Muscle layer of duodenum (tissue), 2 donors: ENCODE results near the gene CCL7.
"Not testable (repeated sequence)": the region's sequence is repeated elsewhere in the genome, so short reads cannot be mapped to it uniquely, and the experiment has no call there.

Source experiments
- H3K27ac ChIP-seq: one replicate; pipeline ENCODE4 v1.7.0; 2013; ENCODE audit warnings: mild to moderate bottlenecking, low read length
- H3K27me3 ChIP-seq: one replicate; pipeline ENCODE4 v1.7.0; 2013; ENCODE audit warnings: low read depth, mild to moderate bottlenecking, control low read depth, low read length
- H3K36me3 ChIP-seq, 2 donors: one replicate each; pipeline ENCODE4 v1.7.0; 2013; ENCODE audit warnings: low read length in 2 of 2, control low read depth in 1 of 2, mild to moderate bottlenecking in 1 of 2; ENCODE audit not compliant: insufficient read depth in 2 of 2, control insufficient read depth in 1 of 2
- H3K4me1 ChIP-seq, 2 donors: one replicate each; pipeline ENCODE4 v1.7.0; 2013; ENCODE audit warnings: low read length in 2 of 2, mild to moderate bottlenecking in 2 of 2, control low read depth in 1 of 2, moderate library complexity in 1 of 2; ENCODE audit not compliant: insufficient read depth in 2 of 2, control insufficient read depth in 1 of 2
- H3K4me3 ChIP-seq, 2 donors: one replicate each; pipeline ENCODE4 v1.7.0; 2013; ENCODE audit warnings: low read length in 2 of 2, low read depth in 1 of 2, mild to moderate bottlenecking in 1 of 2
- H3K9me3 ChIP-seq, 2 donors: one replicate each; pipeline ENCODE4 v1.7.0; 2013; ENCODE audit warnings: low read length in 2 of 2, control low read depth in 1 of 2, mild to moderate bottlenecking in 1 of 2; ENCODE audit not compliant: control insufficient read depth in 1 of 2
- donor health status: healthy.

Gene CCL7

GRCh38 chr17:34269969-34270368 is at the start of gene CCL7:
TSS of gene CCL7 (plus strand) at chr17:34270221. CDS start at chr17:34270291, 70 bp downstream.
- H3K4me1 ChIP-seq = no peaks in the 10 kb centered on the region
- no peak within 1 kb of the TSS for H3K27ac ChIP-seq

GRCh38 chr17:34220752-34221395 is 49.1 kb upstream of the CCL7 start:
- Histone ChIP-seq H3K9me3 (no peaks in the 10 kb centered on the region), H3K27ac (no peak overlapping the region), H3K27me3 (no peaks in the 10 kb centered on the region), H3K4me3 (no peak overlapping the region), H3K4me1 (no peaks in the 10 kb centered on the region), H3K36me3 (no peaks in the 10 kb centered on the region)

More at GRCh38 chr17:34269969-34270368, at the start of gene CCL7:
- Histone ChIP-seq H3K27me3 (no peaks in the 10 kb centered on the region), H3K9me3 (no peaks in the 10 kb centered on the region), H3K36me3 (no peaks in the 10 kb centered on the region), H3K4me3 (no peak within 1 kb of the TSS)

- Histone ChIP-seq H3K36me3 (no peaks in the 10 kb centered on the region), H3K4me1 (no peaks in the 10 kb centered on the region), H3K9me3 (no peaks in the 10 kb centered on the region), H3K27me3 (no peaks in the 10 kb centered on the region), H3K27ac (no peak overlapping the region), H3K4me3 (no peak overlapping the region)
Measured at GRCh38 chr17:34221411-34221810, 48.6 kb upstream of the CCL7 start.

GRCh38 chr17:34222722-34223497 is 47.1 kb upstream of the CCL7 start:
- Histone ChIP-seq H3K27me3 (no peaks in the 10 kb centered on the region), H3K9me3 (no peaks in the 10 kb centered on the region), H3K27ac (no peak overlapping the region), H3K4me3 (no peak overlapping the region), H3K36me3 (no peaks in the 10 kb centered on the region), H3K4me1 (no peaks in the 10 kb centered on the region)

- Histone ChIP-seq H3K4me3 (no peak overlapping the region), H3K9me3 (no peaks in the 10 kb centered on the region), H3K4me1 (no peaks in the 10 kb centered on the region), H3K36me3 (no peaks in the 10 kb centered on the region), H3K27ac (no peak overlapping the region), H3K27me3 (no peaks in the 10 kb centered on the region)
Measured at GRCh38 chr17:34225046-34225445, 45.0 kb upstream of the CCL7 start.

GRCh38 chr17:34226011-34226743 is 43.8 kb upstream of the CCL7 start:
- H3K4me3 ChIP-seq = no peak overlapping the region
- no peaks in the 10 kb centered on the region for H3K27me3 ChIP-seq
- no peaks in the 10 kb centered on the region for H3K36me3 ChIP-seq
- H3K27ac ChIP-seq = no peak overlapping the region
- H3K9me3 ChIP-seq = no peaks in the 10 kb centered on the region
- no peaks in the 10 kb centered on the region for H3K4me1 ChIP-seq

- Histone ChIP-seq H3K36me3 (no peaks in the 10 kb centered on the region), H3K4me3 (no peak overlapping the region), H3K4me1 (no peaks in the 10 kb centered on the region), H3K27me3 (no peaks in the 10 kb centered on the region), H3K27ac (no peak overlapping the region), H3K9me3 (no peaks in the 10 kb centered on the region)
Measured at GRCh38 chr17:34226744-34227034, 43.3 kb upstream of the CCL7 start.

GRCh38 chr17:34227293-34227692 is 42.7 kb upstream of the CCL7 start:
- H3K27ac ChIP-seq, H3K27me3 ChIP-seq: not testable (repeated sequence)

GRCh38 chr17:34227707-34228106 is 42.3 kb upstream of the CCL7 start:
- H3K36me3 ChIP-seq = no peaks in the 10 kb centered on the region
- H3K4me1 ChIP-seq = no peaks in the 10 kb centered on the region
- H3K4me3 ChIP-seq = no peak overlapping the region
- no peaks in the 10 kb centered on the region for H3K27me3 ChIP-seq
- H3K27ac ChIP-seq = no peak overlapping the region
- no peaks in the 10 kb centered on the region for H3K9me3 ChIP-seq

More at GRCh38 chr17:34227293-34227692, 42.7 kb upstream of the CCL7 start:
- not testable (repeated sequence) for H3K36me3 ChIP-seq, H3K4me3 ChIP-seq, H3K9me3 ChIP-seq, H3K4me1 ChIP-seq

- peaks cover 0 to 6% of the 10 kb centered on the region in 2 donors for H3K4me1 ChIP-seq
- no peak overlapping the region for H3K27ac ChIP-seq
- H3K9me3 ChIP-seq = no peaks in the 10 kb centered on the region
- no peaks in the 10 kb centered on the region for H3K27me3 ChIP-seq
- H3K36me3 ChIP-seq = no peaks in the 10 kb centered on the region
- no peak overlapping the region for H3K4me3 ChIP-seq
Measured at GRCh38 chr17:34228781-34229180, 41.2 kb upstream of the CCL7 start.

- Histone ChIP-seq H3K27ac (no peak overlapping the region), H3K9me3 (no peaks in the 10 kb centered on the region), H3K36me3 (no peaks in the 10 kb centered on the region), H3K4me1 (peaks cover 14 to 21% of the 10 kb centered on the region in 2 donors), H3K4me3 (no peak overlapping the region), H3K27me3 (no peaks in the 10 kb centered on the region)
Measured at GRCh38 chr17:34230342-34230741, 39.7 kb upstream of the CCL7 start.
